Endometrium (tissue), 2 donors: ENCODE data around the gene DEFB131A.
"Not testable (repeated sequence)": the region's sequence is repeated elsewhere in the genome, so short reads cannot be mapped to it uniquely, and the experiment has no call there.

ENCODE experiments used
- FAIRE-seq: peaks from 2 replicates; lab custom pipeline; 2012; peaks lifted over from hg19 to GRCh38; lab: Jason Lieb, UNC
- donor health status: control.
- donor health status: control.

Gene DEFB131A

GRCh38 chr4:9494256-9495035, 50.2 kb downstream of the DEFB131A start:
- FAIRE-seq, result not testable (repeated sequence)

- not testable (repeated sequence) for FAIRE-seq
Measured at GRCh38 chr4:9495443-9495842, 51.2 kb downstream of the DEFB131A start.

GRCh38 chr4:9497575-9498467, 53.6 kb downstream of the DEFB131A start:
- FAIRE-seq, result not testable (repeated sequence)

GRCh38 chr4:9498468-9499040, 54.3 kb downstream of the DEFB131A start:
- not testable (repeated sequence) for FAIRE-seq

- not testable (repeated sequence) for FAIRE-seq
Measured at GRCh38 chr4:9499974-9500487, 55.8 kb downstream of the DEFB131A start.
